ENCODE measurements around the gene IL1RN. TPM values are rescaled to one million over a fixed set of nuclear protein-coding genes. Genes with fewer than 3 reads are reported as not detected.

IL1RN gene
- total and polyA plus RNA-seq, 2 donors (not counting 3 experiments of a cell fraction or from before 2014, with no cell fraction given), result not detected

DNA sequence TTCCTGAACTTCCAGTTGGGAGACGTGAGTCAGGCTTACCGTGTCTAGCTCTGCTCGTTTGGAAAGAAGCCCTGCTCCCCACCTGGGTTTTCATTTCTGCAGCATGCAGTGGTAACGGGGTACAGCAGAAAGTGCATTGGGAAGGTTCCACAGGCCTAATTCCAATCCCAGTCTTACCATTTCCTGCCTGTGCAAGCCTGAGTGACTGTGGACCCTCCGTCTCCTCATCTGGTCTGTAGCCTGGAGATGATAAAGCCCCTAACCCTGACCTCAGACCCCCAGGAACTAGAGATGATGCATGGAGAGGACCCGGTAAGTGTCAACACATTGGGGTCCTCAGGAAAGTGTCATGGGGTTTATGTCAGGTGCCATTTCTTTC is 40.6 kb downstream of the IL1RN start:
- DNase-seq (ENCODE audit: low read depth, low spot score), result no peak
- H3K4me3 ChIP-seq (replicated peaks in 1 of 3; ENCODE audit: insufficient read depth in 1 of 3, low read depth in 1 of 3, low read length in 3 of 3), result no peak overlapping the region
- TF ChIP-seq MYC (IDR thresholded peaks at IDR 0.05; ENCODE audit: low read depth, low read length) (no peak), GATA2 (IDR thresholded peaks at IDR 0.05; ENCODE audit: insufficient read depth, insufficient read length, low read depth, low read length) (no peak), JUN (IDR thresholded peaks at IDR 0.05; ENCODE audit: borderline replicate concordance, insufficient read depth, insufficient read length, low read depth) (no peak), POLR2AphosphoS5 (IDR thresholded peaks at IDR 0.05; ENCODE audit: insufficient read depth, low read depth, low read length) (no peak), EZH2 (IDR thresholded peaks at IDR 0.05; ENCODE audit: borderline replicate concordance, low read depth, low read length, severe bottlenecking) (no peak), POLR2A (IDR thresholded peaks at IDR 0.05; ENCODE audit: low read depth, low read length) (no peak), FOS (IDR thresholded peaks at IDR 0.05; ENCODE audit: borderline replicate concordance, insufficient read depth, low read length) (no peak)
- TF ChIP-seq, protein P1, sequence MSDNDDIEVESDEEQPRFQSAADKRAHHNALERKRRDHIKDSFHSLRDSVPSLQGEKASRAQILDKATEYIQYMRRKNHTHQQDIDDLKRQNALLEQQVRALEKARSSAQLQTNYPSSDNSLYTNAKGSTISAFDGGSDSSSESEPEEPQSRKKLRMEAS (IDR thresholded peaks at IDR 0.05; ENCODE audit: insufficient read depth, insufficient read length), result no peak
- TF ChIP-seq, protein P2, sequence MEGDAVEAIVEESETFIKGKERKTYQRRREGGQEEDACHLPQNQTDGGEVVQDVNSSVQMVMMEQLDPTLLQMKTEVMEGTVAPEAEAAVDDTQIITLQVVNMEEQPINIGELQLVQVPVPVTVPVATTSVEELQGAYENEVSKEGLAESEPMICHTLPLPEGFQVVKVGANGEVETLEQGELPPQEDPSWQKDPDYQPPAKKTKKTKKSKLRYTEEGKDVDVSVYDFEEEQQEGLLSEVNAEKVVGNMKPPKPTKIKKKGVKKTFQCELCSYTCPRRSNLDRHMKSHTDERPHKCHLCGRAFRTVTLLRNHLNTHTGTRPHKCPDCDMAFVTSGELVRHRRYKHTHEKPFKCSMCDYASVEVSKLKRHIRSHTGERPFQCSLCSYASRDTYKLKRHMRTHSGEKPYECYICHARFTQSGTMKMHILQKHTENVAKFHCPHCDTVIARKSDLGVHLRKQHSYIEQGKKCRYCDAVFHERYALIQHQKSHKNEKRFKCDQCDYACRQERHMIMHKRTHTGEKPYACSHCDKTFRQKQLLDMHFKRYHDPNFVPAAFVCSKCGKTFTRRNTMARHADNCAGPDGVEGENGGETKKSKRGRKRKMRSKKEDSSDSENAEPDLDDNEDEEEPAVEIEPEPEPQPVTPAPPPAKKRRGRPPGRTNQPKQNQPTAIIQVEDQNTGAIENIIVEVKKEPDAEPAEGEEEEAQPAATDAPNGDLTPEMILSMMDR (IDR thresholded peaks at IDR 0.05; ENCODE audit: extremely low read depth in 1 of 2, insufficient read depth in 1 of 2, low read depth in 1 of 2, low read length in 2 of 2), result no peak
- no peak overlapping the region for H3K27ac ChIP-seq (ENCODE audit: insufficient read depth, low read depth, low read length)
- CTCF ChIA-PET, result interaction anchor here (0.6 to 2.6 kb wide), 2 partner anchors 29 to 36 kb away, joined by 3 to 8 read pairs; no protein-coding TSS in a partner anchor
- no peaks in the 10 kb centered on the region for H3K9me1 ChIP-seq (replicated peaks; ENCODE audit: control insufficient read depth, extremely low read depth, insufficient read depth, low read length)
- intact Hi-C loops (cut with micrococcal nuclease), result no loop called here
- H3K4me1 ChIP-seq (ENCODE audit: control insufficient read depth, extremely low read depth, insufficient read depth, low read length), result no peaks in the 10 kb centered on the region
- no peaks in the 10 kb centered on the region for H4K20me1 ChIP-seq (replicated peaks; ENCODE audit: control insufficient read depth, extremely low read depth, insufficient read depth, low read length)
- peaks cover 0 to 24% of the 10 kb centered on the region in 2 experiments for H3K27me3 ChIP-seq (ENCODE audit: control insufficient read depth in 2 of 2, insufficient read depth in 2 of 2, low read length in 2 of 2)
- no peaks in the 10 kb centered on the region for H3K79me2 ChIP-seq (ENCODE audit: control insufficient read depth, insufficient read depth, low read length)
- H3K9me3 ChIP-seq (replicated peaks; ENCODE audit: control insufficient read depth, insufficient read depth, low read length), result no peaks in the 10 kb centered on the region
- dilution Hi-C loops (cut with MboI; ENCODE audit: extremely low pct_ligation_motif_present, low sequenced_read_pairs), result no loop called here
- H3K36me3 ChIP-seq (ENCODE audit: control insufficient read depth in 2 of 2, extremely low read depth in 1 of 2, insufficient read depth in 2 of 2, low read length in 2 of 2), result no peaks in the 10 kb centered on the region
- H3K4me2 ChIP-seq (ENCODE audit: insufficient read depth, low read length), result no peak overlapping the region
- FAIRE-seq, result no peak
- no peak overlapping the region for H3K9ac ChIP-seq (replicated peaks; ENCODE audit: extremely low read depth, insufficient read depth, low read length)
- POLR2A ChIA-PET, result no interaction called here
- no peak overlapping the region for H2AFZ ChIP-seq (ENCODE audit: low read depth, low read length)
- no TSS peak for BruUV-seq (replicated peaks)
